Measurements from ENCODE around the gene UMAD1.

UMAD1 gene

GRCh38 chr7:7876419-7876818 is 235.9 kb downstream of the UMAD1 start:
- TF ChIP-seq USF1 (IDR thresholded peaks at IDR 0.05) (no peak), CREB1 (IDR thresholded peaks at IDR 0.05; ENCODE audit: low read depth) (no peak), NFIC (IDR thresholded peaks at IDR 0.05) (no peak), TAF1 (IDR thresholded peaks at IDR 0.05; ENCODE audit: low read depth) (no peak), YY1 (IDR thresholded peaks at IDR 0.05; ENCODE audit: low read depth) (no peak), TCF12 (IDR thresholded peaks at IDR 0.05; ENCODE audit: low read depth) (no peak), ZBTB7A (IDR thresholded peaks at IDR 0.05; ENCODE audit: low read depth) (no peak), REST (IDR thresholded peaks at IDR 0.05; ENCODE audit: low read depth) (no peak), RAD21 (IDR thresholded peaks at IDR 0.05; ENCODE audit: low read depth) (no peak), TEAD4 (IDR thresholded peaks at IDR 0.05) (no peak), MAX (IDR thresholded peaks at IDR 0.05) (no peak), CEBPB (IDR thresholded peaks at IDR 0.05) (no peak), EP300 (IDR thresholded peaks at IDR 0.05; ENCODE audit: borderline replicate concordance) (no peak), EGR1 (IDR thresholded peaks at IDR 0.05) (no peak), FOXM1 (IDR thresholded peaks at IDR 0.05; ENCODE audit: borderline replicate concordance, low read depth) (no peak)

GRCh38 chr7:7881581-7881980 is 241.0 kb downstream of the UMAD1 start:
- no peak for TF ChIP-seq TEAD4 (IDR thresholded peaks at IDR 0.05)

GRCh38 chr7:7882888-7883287 is 242.3 kb downstream of the UMAD1 start:
- no peak for TF ChIP-seq YY1 (IDR thresholded peaks at IDR 0.05; ENCODE audit: low read depth)
- no peak for TF ChIP-seq EGR1 (IDR thresholded peaks at IDR 0.05)
- TF ChIP-seq NFIC (IDR thresholded peaks at IDR 0.05), result no peak
- no peak for TF ChIP-seq TAF1 (IDR thresholded peaks at IDR 0.05; ENCODE audit: low read depth)
- no peak for TF ChIP-seq MAX (IDR thresholded peaks at IDR 0.05)
- TF ChIP-seq TCF12 (IDR thresholded peaks at IDR 0.05; ENCODE audit: low read depth), result no peak
- no peak for TF ChIP-seq EP300 (IDR thresholded peaks at IDR 0.05; ENCODE audit: borderline replicate concordance)
- no peak for TF ChIP-seq ZBTB7A (IDR thresholded peaks at IDR 0.05; ENCODE audit: low read depth)
- TF ChIP-seq CEBPB (IDR thresholded peaks at IDR 0.05), result no peak
- no peak for TF ChIP-seq CREB1 (IDR thresholded peaks at IDR 0.05; ENCODE audit: low read depth)

- TF ChIP-seq TEAD4 (IDR thresholded peaks at IDR 0.05) (no peak), CEBPB (IDR thresholded peaks at IDR 0.05) (no peak), MAX (IDR thresholded peaks at IDR 0.05) (no peak), EGR1 (IDR thresholded peaks at IDR 0.05) (no peak), EP300 (IDR thresholded peaks at IDR 0.05; ENCODE audit: borderline replicate concordance) (no peak), ZBTB7A (IDR thresholded peaks at IDR 0.05; ENCODE audit: low read depth) (no peak), TCF12 (IDR thresholded peaks at IDR 0.05; ENCODE audit: low read depth) (no peak), YY1 (IDR thresholded peaks at IDR 0.05; ENCODE audit: low read depth) (no peak), NFIC (IDR thresholded peaks at IDR 0.05) (no peak), REST (IDR thresholded peaks at IDR 0.05; ENCODE audit: low read depth) (no peak), FOXM1 (IDR thresholded peaks at IDR 0.05; ENCODE audit: borderline replicate concordance, low read depth) (no peak), USF1 (IDR thresholded peaks at IDR 0.05) (no peak), TAF1 (IDR thresholded peaks at IDR 0.05; ENCODE audit: low read depth) (no peak), CREB1 (IDR thresholded peaks at IDR 0.05; ENCODE audit: low read depth) (no peak), RAD21 (IDR thresholded peaks at IDR 0.05; ENCODE audit: low read depth) (no peak)
Measured at GRCh38 chr7:7883394-7883793, 242.8 kb downstream of the UMAD1 start.

GRCh38 chr7:7884855-7885254 is 244.3 kb downstream of the UMAD1 start:
- TF ChIP-seq MAX (IDR thresholded peaks at IDR 0.05) (no peak), CREB1 (IDR thresholded peaks at IDR 0.05; ENCODE audit: low read depth) (no peak), EP300 (IDR thresholded peaks at IDR 0.05; ENCODE audit: borderline replicate concordance) (no peak), TAF1 (IDR thresholded peaks at IDR 0.05; ENCODE audit: low read depth) (no peak), TCF12 (IDR thresholded peaks at IDR 0.05; ENCODE audit: low read depth) (no peak), TEAD4 (IDR thresholded peaks at IDR 0.05) (no peak), NFIC (IDR thresholded peaks at IDR 0.05) (no peak), ZBTB7A (IDR thresholded peaks at IDR 0.05; ENCODE audit: low read depth) (no peak), FOXM1 (IDR thresholded peaks at IDR 0.05; ENCODE audit: borderline replicate concordance, low read depth) (no peak), CEBPB (IDR thresholded peaks at IDR 0.05) (no peak), USF1 (IDR thresholded peaks at IDR 0.05) (no peak), REST (IDR thresholded peaks at IDR 0.05; ENCODE audit: low read depth) (no peak), RAD21 (IDR thresholded peaks at IDR 0.05; ENCODE audit: low read depth) (no peak), EGR1 (IDR thresholded peaks at IDR 0.05) (no peak), YY1 (IDR thresholded peaks at IDR 0.05; ENCODE audit: low read depth) (no peak)

Measured in Ishikawa (cell line).